ENCODE results near the gene OLFM1.

The OLFM1 gene

DNA sequence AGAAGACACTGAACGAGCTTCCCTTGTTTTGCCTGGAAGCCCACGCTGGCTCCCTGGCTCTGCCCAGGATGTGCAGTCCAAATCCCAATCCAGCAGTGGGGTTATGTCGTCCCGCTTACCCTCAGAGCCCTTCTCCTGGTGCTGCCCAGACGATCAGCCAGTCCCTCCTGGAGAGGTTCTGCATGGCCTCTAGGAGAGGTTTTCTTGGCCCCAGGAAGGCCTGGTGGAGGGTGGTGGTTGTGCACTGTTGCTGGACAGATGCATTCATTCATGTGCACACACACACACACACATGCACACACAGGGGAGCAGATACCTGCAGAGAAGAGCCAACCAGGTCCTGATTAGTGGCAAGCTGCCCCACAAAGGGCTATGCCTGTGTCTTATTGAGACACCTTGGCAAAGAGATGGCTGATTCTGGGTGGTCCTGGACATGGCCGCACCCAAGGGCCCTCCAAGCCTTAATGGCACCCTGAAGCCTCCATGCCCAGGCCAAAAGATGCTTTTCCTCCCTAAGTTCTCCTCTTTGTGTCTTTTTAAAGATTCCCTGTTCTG, 10.5 kb upstream of the OLFM1 start:
- H3K4me3 ChIP-seq = no peak overlapping the region
- no peak overlapping the region for H3K27ac ChIP-seq
- H3K36me3 ChIP-seq (ENCODE audit: insufficient read depth, low read length) = no peaks in the 10 kb centered on the region
- no peaks in the 10 kb centered on the region for H3K9me3 ChIP-seq (ENCODE audit: low read depth, low read length)
- H3K9ac ChIP-seq (ENCODE audit: insufficient read length) = no peak overlapping the region
- no peak for DNase-seq (ENCODE audit: low read depth, low spot score)
- TF ChIP-seq FOXP2 (optimal IDR thresholded peaks at IDR 0.05; ENCODE audit: control extremely low read depth, extremely low read length, insufficient read depth) (no peak), EZH2 (IDR thresholded peaks at IDR 0.05) (no peak), POLR2AphosphoS5 (IDR thresholded peaks at IDR 0.05; ENCODE audit: borderline replicate concordance, low read depth, low read length) (no peak)

DNA sequence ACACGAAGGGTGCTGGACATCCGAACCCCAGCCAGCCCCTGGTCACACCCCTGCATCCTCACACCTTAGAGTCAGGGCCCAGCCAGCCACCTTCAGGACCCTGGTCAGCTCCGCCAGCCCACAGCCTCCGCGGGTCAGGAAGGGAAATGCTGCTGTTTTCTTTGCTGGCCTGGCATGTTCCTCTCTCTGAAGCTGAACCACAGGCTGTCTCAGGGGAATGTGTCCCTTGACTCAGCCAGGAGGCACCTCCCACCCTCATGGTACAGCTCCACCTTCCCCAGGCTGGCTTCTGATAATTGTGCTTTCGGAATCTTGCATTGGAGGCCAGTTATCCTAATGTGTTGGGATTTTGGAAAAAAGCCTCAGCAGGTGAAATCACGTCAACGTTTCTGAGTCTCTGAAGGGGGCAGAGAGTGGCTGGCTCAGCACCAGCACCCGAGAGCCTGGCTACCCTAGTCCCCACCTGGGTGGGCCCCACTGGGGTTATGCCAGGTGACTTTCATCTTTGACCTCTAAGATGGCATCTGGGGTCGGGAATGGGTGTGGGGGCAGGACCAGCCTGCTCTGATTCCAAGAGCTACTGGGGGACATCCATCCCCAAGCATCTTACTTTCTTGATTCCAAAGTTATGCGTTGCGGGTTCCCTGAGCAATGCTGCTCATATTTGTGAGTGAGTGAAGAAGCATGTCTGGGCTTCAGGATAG, 9.8 kb upstream of the OLFM1 start:
- DNase-seq (ENCODE audit: low read depth, low spot score) = no peak
- H3K4me3 ChIP-seq = no peak overlapping the region

DNA sequence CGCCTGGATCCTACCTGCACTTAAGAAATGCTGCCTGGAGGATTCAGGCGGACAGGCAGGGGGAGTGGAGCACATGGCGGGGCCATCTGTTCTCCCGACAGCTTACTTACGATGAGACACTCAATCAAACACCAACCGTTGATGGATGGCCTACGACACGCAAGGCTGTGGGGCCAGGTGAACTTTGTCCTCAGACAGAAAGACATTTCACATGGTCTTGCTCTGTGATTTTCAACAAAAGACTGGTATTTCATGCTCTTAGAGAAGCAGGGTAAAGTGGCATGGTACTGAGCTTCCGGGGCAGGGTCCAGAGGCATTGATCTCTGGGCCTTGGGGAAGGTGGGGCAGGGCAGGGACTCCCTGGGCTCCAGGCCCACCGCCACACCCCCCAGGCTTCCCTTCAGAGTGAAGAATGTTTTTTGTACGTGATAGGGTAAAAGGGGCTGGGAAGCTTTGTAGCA, 9.1 kb upstream of the OLFM1 start:
- TF ChIP-seq FOXP2 (optimal IDR thresholded peaks at IDR 0.05; ENCODE audit: control extremely low read depth, extremely low read length, insufficient read depth) (no peak), POLR2AphosphoS5 (IDR thresholded peaks at IDR 0.05; ENCODE audit: borderline replicate concordance, low read depth, low read length) (no peak), EZH2 (IDR thresholded peaks at IDR 0.05) (no peak)
- H3K4me3 ChIP-seq = no peak overlapping the region
- no peaks in the 10 kb centered on the region for H3K9me3 ChIP-seq (ENCODE audit: low read depth, low read length)
- H3K36me3 ChIP-seq (ENCODE audit: insufficient read depth, low read length) = no peaks in the 10 kb centered on the region
- DNase-seq (ENCODE audit: low read depth, low spot score) = no peak
- H3K27ac ChIP-seq = no peak overlapping the region
- H3K9ac ChIP-seq (ENCODE audit: insufficient read length) = no peak overlapping the region

More for the DNA sequence above, 9.8 kb upstream of the OLFM1 start:
- no peak overlapping the region for H3K9ac ChIP-seq (ENCODE audit: insufficient read length)
- H3K36me3 ChIP-seq (ENCODE audit: insufficient read depth, low read length) = no peaks in the 10 kb centered on the region
- H3K9me3 ChIP-seq (ENCODE audit: low read depth, low read length) = no peaks in the 10 kb centered on the region
- TF ChIP-seq FOXP2 (optimal IDR thresholded peaks at IDR 0.05; ENCODE audit: control extremely low read depth, extremely low read length, insufficient read depth) = no peak
- TF ChIP-seq EZH2 (IDR thresholded peaks at IDR 0.05) = no peak
- TF ChIP-seq POLR2AphosphoS5 (IDR thresholded peaks at IDR 0.05; ENCODE audit: borderline replicate concordance, low read depth, low read length) = no peak
- H3K27ac ChIP-seq = no peak overlapping the region

DNA sequence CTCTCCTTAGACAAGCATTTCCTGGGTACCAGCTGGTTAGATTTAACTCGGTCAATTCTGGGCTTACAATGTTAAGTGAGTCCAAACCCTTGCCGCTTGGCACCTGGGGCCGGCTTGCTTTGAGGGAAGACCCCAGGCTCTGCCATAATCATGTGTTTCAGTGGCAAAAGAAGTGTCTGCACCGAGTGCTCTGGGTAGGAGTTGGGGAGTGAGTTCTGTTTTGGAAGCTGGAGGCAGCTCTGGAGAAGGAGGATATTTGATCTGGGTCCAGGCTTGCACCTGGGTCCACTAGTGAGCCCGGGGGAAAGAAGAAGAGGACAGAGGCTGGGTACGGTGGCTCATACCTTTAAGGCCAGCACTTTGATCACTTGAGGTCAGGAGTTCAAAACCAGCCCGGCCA, 8.4 kb upstream of the OLFM1 start:
- no peak for TF ChIP-seq FOXP2 (optimal IDR thresholded peaks at IDR 0.05; ENCODE audit: control extremely low read depth, extremely low read length, insufficient read depth)
- TF ChIP-seq POLR2AphosphoS5 (IDR thresholded peaks at IDR 0.05; ENCODE audit: borderline replicate concordance, low read depth, low read length) = no peak
- TF ChIP-seq EZH2 (IDR thresholded peaks at IDR 0.05) = no peak

DNA sequence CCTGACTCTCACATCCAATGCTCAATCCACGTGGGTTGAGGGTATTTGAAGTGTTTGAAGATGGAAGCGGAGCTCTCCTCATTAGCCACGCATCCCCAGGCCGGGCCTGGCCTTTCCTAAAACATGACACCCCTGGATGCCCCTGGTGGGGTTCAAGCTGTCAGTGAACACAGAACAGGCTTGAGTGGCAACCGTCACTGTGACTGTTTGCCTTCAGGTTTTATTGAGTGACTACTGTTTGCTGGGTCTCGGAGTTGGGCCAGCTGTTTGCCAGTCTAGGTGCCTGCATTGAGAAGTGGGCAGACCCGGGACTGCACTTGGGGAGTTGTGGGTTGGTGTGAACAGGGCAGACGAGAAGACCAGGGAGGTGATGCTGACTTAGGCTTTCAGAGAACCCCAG, 7.8 kb upstream of the OLFM1 start:
- no peak overlapping the region for H3K4me3 ChIP-seq
- no peaks in the 10 kb centered on the region for H3K9me3 ChIP-seq (ENCODE audit: low read depth, low read length)

More for the DNA sequence above, 8.4 kb upstream of the OLFM1 start:
- DNase-seq (ENCODE audit: low read depth, low spot score) = no peak
- H3K9me3 ChIP-seq (ENCODE audit: low read depth, low read length) = no peaks in the 10 kb centered on the region
- no peak overlapping the region for H3K4me3 ChIP-seq
- H3K27ac ChIP-seq = no peak overlapping the region
- no peak overlapping the region for H3K9ac ChIP-seq (ENCODE audit: insufficient read length)
- no peaks in the 10 kb centered on the region for H3K36me3 ChIP-seq (ENCODE audit: insufficient read depth, low read length)

DNA sequence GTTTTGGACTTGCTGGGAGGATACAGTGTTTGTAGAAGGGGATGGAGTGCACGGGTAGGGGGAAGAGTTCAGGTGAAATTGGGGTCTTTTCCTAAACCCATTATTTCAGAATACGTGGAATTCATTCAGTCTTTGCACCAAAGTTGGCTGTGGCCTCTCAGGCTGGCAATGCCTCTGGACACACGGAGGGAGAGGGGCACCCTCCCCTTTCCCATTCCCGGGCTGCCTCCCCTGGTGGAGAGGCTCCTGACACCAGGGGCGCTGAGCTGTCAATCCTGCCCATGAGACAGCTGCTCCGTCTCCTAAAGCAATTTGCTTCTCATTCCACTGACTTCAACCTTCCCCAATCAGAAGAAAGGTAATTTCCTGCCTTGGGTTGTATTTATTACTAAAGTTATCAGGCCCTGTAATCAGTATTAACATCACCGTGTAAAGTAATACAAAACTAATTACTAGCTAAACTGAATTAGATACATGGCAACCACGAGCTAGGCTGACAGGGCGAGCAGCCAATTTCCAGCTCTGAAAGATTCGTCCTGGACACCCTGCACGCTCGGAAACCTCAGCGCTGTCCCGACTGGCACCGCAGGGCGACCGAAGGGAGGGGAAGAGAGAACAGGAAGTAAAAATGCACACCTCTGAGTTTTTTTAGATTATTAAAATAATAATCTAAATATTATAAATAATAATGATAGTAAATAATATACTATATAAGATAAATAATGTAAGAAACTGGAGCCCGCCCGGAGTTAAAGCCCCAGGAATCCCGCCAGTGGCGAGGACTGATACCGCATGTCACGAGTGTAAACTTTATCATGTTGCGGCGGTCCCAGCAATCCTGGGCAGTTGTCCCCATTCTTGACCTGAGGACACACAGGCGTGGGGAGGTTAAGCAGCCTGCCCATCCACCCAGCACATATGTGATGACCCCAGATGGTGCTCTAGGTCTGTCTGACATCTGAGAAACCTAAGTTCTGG, 6.9 kb upstream of the OLFM1 start:
- DNase-seq (ENCODE audit: low read depth, low spot score) = no peak
- no peak overlapping the region for H3K27ac ChIP-seq
- no peak overlapping the region for H3K4me3 ChIP-seq
- H3K9ac ChIP-seq (ENCODE audit: insufficient read length) = no peak overlapping the region
- no peaks in the 10 kb centered on the region for H3K36me3 ChIP-seq (ENCODE audit: insufficient read depth, low read length)
- H3K9me3 ChIP-seq (ENCODE audit: low read depth, low read length) = no peaks in the 10 kb centered on the region
- no peak for TF ChIP-seq EZH2 (IDR thresholded peaks at IDR 0.05)
- TF ChIP-seq FOXP2 (optimal IDR thresholded peaks at IDR 0.05; ENCODE audit: control extremely low read depth, extremely low read length, insufficient read depth) = no peak
- TF ChIP-seq POLR2AphosphoS5 (IDR thresholded peaks at IDR 0.05; ENCODE audit: borderline replicate concordance, low read depth, low read length) = no peak

More for the DNA sequence above, 7.8 kb upstream of the OLFM1 start:
- Histone ChIP-seq H3K36me3 (ENCODE audit: insufficient read depth, low read length) (no peaks in the 10 kb centered on the region), H3K9ac (ENCODE audit: insufficient read length) (no peak overlapping the region), H3K27ac (no peak overlapping the region)
- DNase-seq (ENCODE audit: low read depth, low spot score) = no peak
- TF ChIP-seq FOXP2 (optimal IDR thresholded peaks at IDR 0.05; ENCODE audit: control extremely low read depth, extremely low read length, insufficient read depth) = no peak
- no peak for TF ChIP-seq POLR2AphosphoS5 (IDR thresholded peaks at IDR 0.05; ENCODE audit: borderline replicate concordance, low read depth, low read length)
- TF ChIP-seq EZH2 (IDR thresholded peaks at IDR 0.05) = no peak

DNA sequence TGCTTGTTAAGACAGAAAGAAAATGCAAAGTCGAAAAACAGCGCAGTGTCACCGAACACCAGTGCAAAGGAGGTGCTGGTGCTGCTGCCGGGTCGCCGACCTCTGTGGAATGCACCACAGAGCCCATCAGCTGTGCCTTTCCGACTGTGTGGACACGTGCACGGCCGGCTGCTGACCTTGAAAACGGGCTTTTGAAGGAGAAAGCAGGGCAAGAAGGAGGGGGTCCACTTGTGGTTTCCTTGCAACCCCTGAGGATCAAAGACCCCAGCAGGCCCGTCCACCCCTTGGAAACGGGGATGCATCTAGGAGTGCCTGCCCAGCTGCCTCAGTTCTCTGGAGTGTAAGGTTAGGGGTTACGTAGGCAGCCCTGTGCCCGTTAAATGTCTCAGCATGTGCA, 6.2 kb upstream of the OLFM1 start:
- H3K27ac ChIP-seq = no peak overlapping the region

DNA sequence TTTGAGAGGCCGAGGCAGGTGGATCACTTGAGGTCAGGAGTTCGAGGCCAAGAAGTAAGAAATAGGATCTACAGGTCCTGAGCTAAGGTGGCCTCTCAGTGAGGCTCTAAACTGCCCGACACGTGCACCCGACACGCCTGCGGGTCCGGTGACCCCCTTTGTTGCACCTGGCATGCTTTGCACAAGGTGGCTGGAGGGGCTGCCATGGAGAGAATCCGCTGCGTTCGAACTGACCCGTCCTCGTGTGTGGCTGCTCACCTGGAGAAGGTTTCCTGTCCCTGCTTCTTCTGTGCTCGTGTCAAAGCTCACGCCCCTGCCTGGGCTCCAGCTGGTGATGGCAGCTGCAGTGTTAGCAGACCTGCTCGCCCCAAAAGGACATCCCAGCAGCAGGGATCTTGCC, 5.7 kb upstream of the OLFM1 start:
- no peak for TF ChIP-seq POLR2AphosphoS5 (IDR thresholded peaks at IDR 0.05; ENCODE audit: borderline replicate concordance, low read depth, low read length)
- no peak for TF ChIP-seq FOXP2 (optimal IDR thresholded peaks at IDR 0.05; ENCODE audit: control extremely low read depth, extremely low read length, insufficient read depth)
- TF ChIP-seq EZH2 (IDR thresholded peaks at IDR 0.05) = no peak

More for the DNA sequence above, 6.2 kb upstream of the OLFM1 start:
- no peak for DNase-seq (ENCODE audit: low read depth, low spot score)
- TF ChIP-seq EZH2 (IDR thresholded peaks at IDR 0.05) (no peak), POLR2AphosphoS5 (IDR thresholded peaks at IDR 0.05; ENCODE audit: borderline replicate concordance, low read depth, low read length) (no peak), FOXP2 (optimal IDR thresholded peaks at IDR 0.05; ENCODE audit: control extremely low read depth, extremely low read length, insufficient read depth) (no peak)
- Histone ChIP-seq H3K9ac (ENCODE audit: insufficient read length) (no peak overlapping the region), H3K36me3 (ENCODE audit: insufficient read depth, low read length) (no peaks in the 10 kb centered on the region), H3K9me3 (ENCODE audit: low read depth, low read length) (no peaks in the 10 kb centered on the region), H3K4me3 (no peak overlapping the region)

More for the DNA sequence above, 5.7 kb upstream of the OLFM1 start:
- Histone ChIP-seq H3K36me3 (ENCODE audit: insufficient read depth, low read length) (no peaks in the 10 kb centered on the region), H3K9me3 (ENCODE audit: low read depth, low read length) (no peaks in the 10 kb centered on the region), H3K27ac (no peak overlapping the region), H3K4me3 (no peak overlapping the region), H3K9ac (ENCODE audit: insufficient read length) (no peak overlapping the region)
- DNase-seq (ENCODE audit: low read depth, low spot score) = no peak

Data from SK-N-MC (cell line).